Subcutaneous adipose tissue (tissue), 4 donors: ENCODE results near the gene EFNA4. TPM values are rescaled to one million over a fixed set of nuclear protein-coding genes. Genes with fewer than 3 reads are reported as not detected.

Experiments
- total RNA-seq, 4 donors: library from RNA; depleted of rRNA; stranded (reverse); fragments of >200 nt; gene quantifications; one replicate each; pipeline ENCODE4 v1.1.0, GENCODE V29; 2016
- TF ChIP-seq, protein P1 (sequence below): fragments of 450-650 bp; IDR thresholded peaks from one replicate; pipeline ENCODE4 v1.5.1; 2016; ENCODE audit warnings: low read depth, mild to moderate bottlenecking, control low read depth, antibody characterized with exemption, moderate library complexity

EFNA4 gene
- total RNA-seq, 4 donors from 2014 or later, result 2.8 to 5.3 (median 3.7) TPM

DNA sequence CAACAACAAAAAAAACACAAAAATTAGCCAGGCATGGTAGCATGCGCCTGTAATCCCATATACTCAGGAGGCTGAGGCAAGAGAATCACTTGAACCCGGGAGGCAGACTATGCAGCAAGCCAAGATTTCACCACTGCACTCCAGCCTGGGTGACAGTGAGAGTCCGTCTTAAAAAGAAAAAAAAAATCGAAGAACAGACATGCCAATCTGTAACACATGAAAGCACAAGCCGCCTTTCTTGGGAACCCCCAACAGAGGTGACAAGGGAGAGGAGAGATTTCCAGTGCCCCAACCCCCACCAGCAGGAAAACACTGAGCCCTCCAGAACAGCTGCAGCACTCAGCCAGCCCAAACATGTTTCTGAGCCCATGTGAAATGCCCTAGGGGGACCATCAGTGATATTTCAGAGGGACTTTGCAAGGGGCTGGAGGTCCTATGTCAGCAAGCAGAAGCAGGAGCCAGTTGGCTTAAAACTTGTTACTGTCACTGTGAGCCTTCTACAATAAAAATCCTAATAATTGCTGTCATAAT is 50.0 kb downstream of the EFNA4 start:
- TF ChIP-seq, protein P1, sequence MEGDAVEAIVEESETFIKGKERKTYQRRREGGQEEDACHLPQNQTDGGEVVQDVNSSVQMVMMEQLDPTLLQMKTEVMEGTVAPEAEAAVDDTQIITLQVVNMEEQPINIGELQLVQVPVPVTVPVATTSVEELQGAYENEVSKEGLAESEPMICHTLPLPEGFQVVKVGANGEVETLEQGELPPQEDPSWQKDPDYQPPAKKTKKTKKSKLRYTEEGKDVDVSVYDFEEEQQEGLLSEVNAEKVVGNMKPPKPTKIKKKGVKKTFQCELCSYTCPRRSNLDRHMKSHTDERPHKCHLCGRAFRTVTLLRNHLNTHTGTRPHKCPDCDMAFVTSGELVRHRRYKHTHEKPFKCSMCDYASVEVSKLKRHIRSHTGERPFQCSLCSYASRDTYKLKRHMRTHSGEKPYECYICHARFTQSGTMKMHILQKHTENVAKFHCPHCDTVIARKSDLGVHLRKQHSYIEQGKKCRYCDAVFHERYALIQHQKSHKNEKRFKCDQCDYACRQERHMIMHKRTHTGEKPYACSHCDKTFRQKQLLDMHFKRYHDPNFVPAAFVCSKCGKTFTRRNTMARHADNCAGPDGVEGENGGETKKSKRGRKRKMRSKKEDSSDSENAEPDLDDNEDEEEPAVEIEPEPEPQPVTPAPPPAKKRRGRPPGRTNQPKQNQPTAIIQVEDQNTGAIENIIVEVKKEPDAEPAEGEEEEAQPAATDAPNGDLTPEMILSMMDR, result no peak

DNA sequence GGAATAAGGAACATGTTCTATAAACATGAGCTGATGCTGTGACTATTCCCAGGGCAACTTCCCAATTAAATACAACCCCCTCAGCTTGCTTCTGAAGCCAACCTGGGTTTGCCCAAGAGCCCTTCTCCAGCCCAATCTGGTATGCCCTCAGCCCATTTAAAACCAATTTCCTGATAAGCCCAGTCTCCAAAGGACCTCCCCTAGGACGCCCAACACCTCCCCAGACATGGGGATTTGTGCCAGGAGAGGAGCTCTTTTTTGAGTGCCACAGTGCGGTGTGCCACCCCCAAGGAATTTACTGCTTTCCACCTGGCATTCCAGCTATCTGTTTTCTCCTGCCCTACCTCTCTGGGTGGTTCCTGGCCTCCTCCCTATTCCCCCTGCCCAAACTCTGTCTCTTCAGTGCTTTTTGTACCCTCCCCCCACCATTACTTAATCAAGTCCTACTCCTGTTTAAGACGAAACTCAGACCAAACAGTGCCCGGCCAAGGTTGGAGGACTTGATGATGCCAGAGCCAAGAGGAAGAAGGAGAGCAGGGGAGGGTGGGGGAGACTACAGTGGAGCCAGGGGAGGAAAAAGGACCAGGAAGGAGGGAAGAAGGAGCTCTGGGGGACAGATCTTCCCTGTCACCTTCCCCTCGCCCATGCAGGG is 52.7 kb downstream of the EFNA4 start:
- TF ChIP-seq, protein P1, result no peak

- TF ChIP-seq, protein P1, result no peak
These were observed 54.1 kb downstream of the EFNA4 start for GRCh38 chr1:155117610-155118009.

Other genes starting within 250 kb of the EFNA4 start
- gene KCNN3, start 193.5 kb upstream of the EFNA4 start, total RNA-seq, result under 1 TPM; under 0.01 to 0.57 (median 0.08) TPM
- gene PMVK, start 127.0 kb upstream of the EFNA4 start, total RNA-seq, result 10 to 100 TPM; 11.6 to 22.4 (median 14.4) TPM
- 100 to 1,000 TPM in 2 of 4 donors, 10 to 100 TPM in 2; 34.9 to 177 (median 91.0) TPM for gene PBXIP1, start 107.6 kb upstream of the EFNA4 start, total RNA-seq
- gene PYGO2, start 102.0 kb upstream of the EFNA4 start, total RNA-seq, result 10 to 100 TPM; 13.4 to 23.9 (median 14.8) TPM
- 100 to 1,000 TPM in 2 of 4 donors, 10 to 100 TPM in 2; 87.1 to 171 (median 102) TPM for gene SHC1, start 93.0 kb upstream of the EFNA4 start, total RNA-seq
- gene CKS1B, start 89.1 kb upstream of the EFNA4 start, total RNA-seq, result 10 to 100 TPM; 40.3 to 77.4 (median 51.2) TPM
- gene FLAD1, start 80.4 kb upstream of the EFNA4 start, total RNA-seq, result 10 to 100 TPM; 23.5 to 25.9 (median 24.7) TPM
- not detected for gene LENEP, start 70.2 kb upstream of the EFNA4 start, total RNA-seq
- gene ZBTB7B, start 60.9 kb upstream of the EFNA4 start, total RNA-seq, result 10 to 100 TPM; 23.5 to 74.0 (median 30.8) TPM
- gene DCST2, start 30.0 kb upstream of the EFNA4 start, total RNA-seq, result 1 to 10 TPM in 2 of 4 donors, under 1 TPM in 1, not detected in 1; 0.34 to 3.7 (median 2.6) TPM
- gene DCST1, start 29.9 kb upstream of the EFNA4 start, total RNA-seq, result not detected
- gene ADAM15, start 12.4 kb upstream of the EFNA4 start, total RNA-seq, result 100 to 1,000 TPM in 2 of 4 donors, 10 to 100 TPM in 2; 61.4 to 189 (median 87.5) TPM
- gene EFNA3, start 15.1 kb downstream of the EFNA4 start, total RNA-seq, result 1 to 10 TPM in 2 of 4 donors, under 1 TPM in 1, not detected in 1; 0.44 to 3.7 (median 1.7) TPM
- gene EFNA1, start 64.1 kb downstream of the EFNA4 start, total RNA-seq, result 10 to 100 TPM; 12.4 to 32.6 (median 16.8) TPM
- 10 to 100 TPM; 21.2 to 34.2 (median 23.7) TPM for gene SLC50A1, start 72.1 kb downstream of the EFNA4 start, total RNA-seq
- gene DPM3, start 76.8 kb downstream of the EFNA4 start, total RNA-seq, result 100 to 1,000 TPM in 1 of 4 donors, 10 to 100 TPM in 3; 61.4 to 120 (median 71.2) TPM
- gene KRTCAP2, start 109.6 kb downstream of the EFNA4 start, total RNA-seq, result 100 to 1,000 TPM in 1 of 4 donors, 10 to 100 TPM in 3; 65.0 to 155 (median 81.9) TPM
- gene TRIM46, start 110.1 kb downstream of the EFNA4 start, total RNA-seq, result under 1 TPM in 3 of 4 donors, not detected in 1; 0.51 to 0.75 (median 0.66) TPM
- gene THBS3, start 144.2 kb downstream of the EFNA4 start, total RNA-seq, result 10 to 100 TPM in 3 of 4 donors, 1 to 10 TPM in 1; 8.8 to 21.1 (median 15.6) TPM
- gene MTX1, start 145.0 kb downstream of the EFNA4 start, total RNA-seq, result 10 to 100 TPM; 35.5 to 46.9 (median 40.8) TPM
- gene ENTREP3, start 191.7 kb downstream of the EFNA4 start, total RNA-seq, result 10 to 100 TPM in 3 of 4 donors, 1 to 10 TPM in 1; 5.4 to 20.3 (median 14.2) TPM
- gene SCAMP3, start 198.6 kb downstream of the EFNA4 start, total RNA-seq, result 10 to 100 TPM; 39.0 to 66.1 (median 44.8) TPM
- 10 to 100 TPM; 23.5 to 36.7 (median 26.3) TPM for gene CLK2, start 209.8 kb downstream of the EFNA4 start, total RNA-seq
- 1 to 10 TPM in 3 of 4 donors, under 1 TPM in 1; 0.75 to 1.8 (median 1.1) TPM for gene HCN3, start 213.7 kb downstream of the EFNA4 start, total RNA-seq
- gene PKLR, start 237.7 kb downstream of the EFNA4 start, total RNA-seq, result not detected
- 100 to 1,000 TPM in 1 of 4 donors, 10 to 100 TPM in 3; 54.0 to 105 (median 81.6) TPM for gene FDPS, start 245.1 kb downstream of the EFNA4 start, total RNA-seq